Erythroblast (primary cell): ENCODE measurements around the gene TBCD.

Source experiments
- GATA1 ChIP-seq: IDR thresholded peaks from 2 replicates; pipeline ENCODE4 v1.6.1; 2011; ENCODE audit warnings: low read depth, mild to moderate bottlenecking, control low read depth, low read length, moderate library complexity
- POLR2A ChIP-seq: IDR thresholded peaks from 2 replicates; pipeline ENCODE4 v1.6.1; 2011; ENCODE audit warnings: mild to moderate bottlenecking, low read length

GRCh38 chr17:82893779-82894178 is 141.9 kb downstream of the TBCD start:
- no peak for TF ChIP-seq POLR2A
- TF ChIP-seq GATA1 = no peak
